ENCODE data around the gene WNK1. TPM values are rescaled to one million over a fixed set of nuclear protein-coding genes. Genes with fewer than 3 reads are reported as not detected.

Gene WNK1
- total RNA-seq, 1 donor from 2014 or later = 157 TPM

DNA sequence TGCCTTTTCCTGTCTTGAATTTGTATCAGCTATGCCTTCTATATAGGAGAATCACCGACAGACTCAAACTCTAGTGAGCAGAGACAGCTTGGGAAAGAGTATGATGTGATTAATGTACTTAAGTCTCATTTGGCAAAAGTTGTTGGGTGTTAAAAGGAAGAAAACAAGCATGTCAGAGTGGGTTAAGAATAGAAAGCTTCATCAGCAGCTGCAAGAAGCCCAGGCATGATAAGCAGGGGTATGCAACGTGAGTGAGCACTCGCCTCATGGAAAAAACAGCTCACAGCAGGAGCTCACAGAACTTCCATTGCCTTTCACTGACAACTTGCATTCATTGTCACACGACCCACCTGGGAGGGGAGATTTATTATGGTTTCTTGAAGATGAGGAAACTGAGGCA lies 35.9 kb upstream of the WNK1 start:
- no peaks in the 10 kb centered on the region for H3K36me3 ChIP-seq (ENCODE audit: insufficient read depth, low read length)
- peaks cover 12% of the 10 kb centered on the region for H3K4me1 ChIP-seq (ENCODE audit: insufficient read depth, low read length)
- no peaks in the 10 kb centered on the region for H3K27me3 Mint-ChIP-seq (ENCODE audit: low read depth, unreplicated experiment)
- H3K4me1 Mint-ChIP-seq (ENCODE audit: low read depth, unreplicated experiment) = peaks cover 24% of the 10 kb centered on the region
- DNase-seq (ENCODE audit: low read depth) = peak; percentile 52
- H2AFZ ChIP-seq (ENCODE audit: low read depth, low read length) = no peak overlapping the region
- no peaks in the 10 kb centered on the region for H3K9me3 ChIP-seq (ENCODE audit: insufficient read depth, low read depth, low read length)
- TF ChIP-seq EZH2 (IDR thresholded peaks at IDR 0.05; ENCODE audit: insufficient read depth, low read length) = no peak
- TF ChIP-seq, protein P1, sequence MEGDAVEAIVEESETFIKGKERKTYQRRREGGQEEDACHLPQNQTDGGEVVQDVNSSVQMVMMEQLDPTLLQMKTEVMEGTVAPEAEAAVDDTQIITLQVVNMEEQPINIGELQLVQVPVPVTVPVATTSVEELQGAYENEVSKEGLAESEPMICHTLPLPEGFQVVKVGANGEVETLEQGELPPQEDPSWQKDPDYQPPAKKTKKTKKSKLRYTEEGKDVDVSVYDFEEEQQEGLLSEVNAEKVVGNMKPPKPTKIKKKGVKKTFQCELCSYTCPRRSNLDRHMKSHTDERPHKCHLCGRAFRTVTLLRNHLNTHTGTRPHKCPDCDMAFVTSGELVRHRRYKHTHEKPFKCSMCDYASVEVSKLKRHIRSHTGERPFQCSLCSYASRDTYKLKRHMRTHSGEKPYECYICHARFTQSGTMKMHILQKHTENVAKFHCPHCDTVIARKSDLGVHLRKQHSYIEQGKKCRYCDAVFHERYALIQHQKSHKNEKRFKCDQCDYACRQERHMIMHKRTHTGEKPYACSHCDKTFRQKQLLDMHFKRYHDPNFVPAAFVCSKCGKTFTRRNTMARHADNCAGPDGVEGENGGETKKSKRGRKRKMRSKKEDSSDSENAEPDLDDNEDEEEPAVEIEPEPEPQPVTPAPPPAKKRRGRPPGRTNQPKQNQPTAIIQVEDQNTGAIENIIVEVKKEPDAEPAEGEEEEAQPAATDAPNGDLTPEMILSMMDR (IDR thresholded peaks at IDR 0.05; ENCODE audit: insufficient read depth, low read depth, low read length) = no peak
- no peak overlapping the region for H3K4me3 ChIP-seq (ENCODE audit: insufficient read depth, low read depth, low read length)
- no peaks in the 10 kb centered on the region for H3K9me3 Mint-ChIP-seq (ENCODE audit: unreplicated experiment)
- no peaks in the 10 kb centered on the region for H3K36me3 Mint-ChIP-seq (ENCODE audit: low read depth, unreplicated experiment)
- H3K9ac ChIP-seq (ENCODE audit: low read length) = no peak overlapping the region
- H3K27ac ChIP-seq (ENCODE audit: low read depth, low read length) = no peak overlapping the region
- H3K4me2 ChIP-seq (ENCODE audit: low read length) = no peak overlapping the region
- no peaks in the 10 kb centered on the region for H3K27me3 ChIP-seq (ENCODE audit: insufficient read depth, low read length)
- H3K79me2 ChIP-seq (ENCODE audit: insufficient read depth, low read length) = no peaks in the 10 kb centered on the region
- no peak for FAIRE-seq
- H3K27ac Mint-ChIP-seq (ENCODE audit: unreplicated experiment) = no peak overlapping the region
- H4K20me1 ChIP-seq (ENCODE audit: insufficient read depth, low read length) = no peaks in the 10 kb centered on the region
- H3K4me3 Mint-ChIP-seq (ENCODE audit: unreplicated experiment) = no peak overlapping the region

DNA sequence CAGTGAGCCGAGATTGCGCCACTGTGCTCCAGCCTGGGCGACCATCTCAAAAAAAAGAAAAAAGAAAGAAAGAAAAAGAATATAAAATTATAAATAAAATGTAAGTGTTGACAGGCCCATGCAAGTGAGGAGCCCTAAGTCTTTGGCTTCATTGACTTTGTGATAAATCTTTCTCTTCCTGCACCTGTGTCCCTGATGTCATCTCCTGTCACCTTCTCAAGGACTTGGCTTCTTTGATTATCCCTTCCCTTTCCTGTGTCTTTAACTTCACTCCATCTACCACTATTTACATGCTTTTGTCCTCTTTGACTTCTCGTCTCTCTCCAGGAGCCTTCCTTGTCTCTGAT lies 33.6 kb upstream of the WNK1 start:
- Histone ChIP-seq H3K79me2 (ENCODE audit: insufficient read depth, low read length) (no peaks in the 10 kb centered on the region), H3K4me2 (ENCODE audit: low read length) (no peak overlapping the region), H3K4me1 (ENCODE audit: insufficient read depth, low read length) (peaks cover 4% of the 10 kb centered on the region), H3K36me3 (ENCODE audit: insufficient read depth, low read length) (no peaks in the 10 kb centered on the region), H3K9me3 (ENCODE audit: insufficient read depth, low read depth, low read length) (no peaks in the 10 kb centered on the region), H3K4me3 (ENCODE audit: insufficient read depth, low read depth, low read length) (no peak overlapping the region), H4K20me1 (ENCODE audit: insufficient read depth, low read length) (no peaks in the 10 kb centered on the region), H2AFZ (ENCODE audit: low read depth, low read length) (peak overlapping the region; percentile 37), H3K27ac (ENCODE audit: low read depth, low read length) (no peak overlapping the region), H3K27me3 (ENCODE audit: insufficient read depth, low read length) (no peaks in the 10 kb centered on the region), H3K9ac (ENCODE audit: low read length) (no peak overlapping the region)
- H3K4me1 Mint-ChIP-seq (ENCODE audit: low read depth, unreplicated experiment) = peaks cover 20% of the 10 kb centered on the region
- no peak overlapping the region for H3K27ac Mint-ChIP-seq (ENCODE audit: unreplicated experiment)
- TF ChIP-seq, protein P1 (IDR thresholded peaks at IDR 0.05; ENCODE audit: insufficient read depth, low read depth, low read length) = no peak
- TF ChIP-seq EZH2 (IDR thresholded peaks at IDR 0.05; ENCODE audit: insufficient read depth, low read length) = no peak
- H3K36me3 Mint-ChIP-seq (ENCODE audit: low read depth, unreplicated experiment) = no peaks in the 10 kb centered on the region
- H3K9me3 Mint-ChIP-seq (ENCODE audit: unreplicated experiment) = no peaks in the 10 kb centered on the region
- no peak overlapping the region for H3K4me3 Mint-ChIP-seq (ENCODE audit: unreplicated experiment)
- DNase-seq (ENCODE audit: low read depth) (no peak), FAIRE-seq (no peak)
- no peaks in the 10 kb centered on the region for H3K27me3 Mint-ChIP-seq (ENCODE audit: low read depth, unreplicated experiment)

DNA sequence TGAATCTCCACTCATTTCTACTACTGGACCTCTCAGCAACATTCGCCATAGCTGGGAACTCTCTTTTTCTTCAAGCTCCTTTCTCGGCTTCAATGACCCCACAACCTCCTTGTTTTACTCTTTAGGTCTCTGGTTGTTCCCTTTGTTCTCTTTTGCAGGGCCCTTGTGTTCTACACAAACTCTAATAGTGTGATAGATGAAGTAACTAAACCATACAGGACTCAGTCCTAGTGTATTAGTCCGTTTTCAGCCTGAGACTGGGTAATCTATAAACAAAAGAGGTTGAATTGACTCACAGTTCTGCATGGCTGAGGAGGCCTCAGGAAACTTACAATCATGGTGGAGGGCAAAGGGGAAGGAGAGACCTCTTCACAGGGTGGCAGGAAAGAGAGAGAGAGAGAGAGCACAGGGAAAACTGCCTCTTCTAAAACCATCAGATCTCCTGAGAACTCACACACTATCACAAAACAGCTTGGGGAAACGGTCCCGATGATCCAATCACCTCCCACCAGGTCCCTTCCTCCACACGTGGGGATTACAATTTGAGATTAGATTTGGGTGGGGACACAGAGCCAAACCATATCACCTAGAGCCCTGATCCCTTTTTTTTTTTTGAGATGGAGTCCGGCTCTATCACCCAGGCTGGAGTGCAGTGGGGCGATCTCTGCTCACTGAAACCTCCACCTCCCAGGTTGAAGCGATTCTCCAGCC lies 32.0 kb upstream of the WNK1 start:
- FAIRE-seq = no peak
- Mint-ChIP-seq H3K4me3 (ENCODE audit: unreplicated experiment) (no peak overlapping the region), H3K9me3 (ENCODE audit: unreplicated experiment) (no peaks in the 10 kb centered on the region), H3K27me3 (ENCODE audit: low read depth, unreplicated experiment) (no peaks in the 10 kb centered on the region), H3K36me3 (ENCODE audit: low read depth, unreplicated experiment) (no peaks in the 10 kb centered on the region), H3K4me1 (ENCODE audit: low read depth, unreplicated experiment) (peaks cover 20% of the 10 kb centered on the region), H3K27ac (ENCODE audit: unreplicated experiment) (no peak overlapping the region)
- H3K4me3 ChIP-seq (ENCODE audit: insufficient read depth, low read depth, low read length) = no peak overlapping the region
- TF ChIP-seq EZH2 (IDR thresholded peaks at IDR 0.05; ENCODE audit: insufficient read depth, low read length) = no peak
- TF ChIP-seq, protein P1 (IDR thresholded peaks at IDR 0.05; ENCODE audit: insufficient read depth, low read depth, low read length) = no peak
- DNase-seq (ENCODE audit: low read depth) = no peak
- peaks cover 4% of the 10 kb centered on the region for H3K4me1 ChIP-seq (ENCODE audit: insufficient read depth, low read length)
- no peak overlapping the region for H3K27ac ChIP-seq (ENCODE audit: low read depth, low read length)
- H3K9ac ChIP-seq (ENCODE audit: low read length) = no peak overlapping the region
- H3K79me2 ChIP-seq (ENCODE audit: insufficient read depth, low read length) = no peaks in the 10 kb centered on the region
- H3K4me2 ChIP-seq (ENCODE audit: low read length) = no peak overlapping the region
- H4K20me1 ChIP-seq (ENCODE audit: insufficient read depth, low read length) = no peaks in the 10 kb centered on the region
- H3K27me3 ChIP-seq (ENCODE audit: insufficient read depth, low read length) = no peaks in the 10 kb centered on the region
- H3K9me3 ChIP-seq (ENCODE audit: insufficient read depth, low read depth, low read length) = no peaks in the 10 kb centered on the region
- H2AFZ ChIP-seq (ENCODE audit: low read depth, low read length) = no peak overlapping the region
- no peaks in the 10 kb centered on the region for H3K36me3 ChIP-seq (ENCODE audit: insufficient read depth, low read length)

Data from astrocyte (in vitro differentiated cells and primary cell).